ENCODE results near the gene CAGE1. TPM values are rescaled to one million over a fixed set of nuclear protein-coding genes. Genes with fewer than 3 reads are reported as not detected.

Gene CAGE1
- total and polyA plus RNA-seq, 2 experiments from 2014 or later: 0.17 TPM; not detected in 1

- TF ChIP-seq EZH2 (IDR thresholded peaks at IDR 0.05; ENCODE audit: borderline replicate concordance): no peak
- TF ChIP-seq CTCF (IDR thresholded peaks at IDR 0.05; ENCODE audit: poor library complexity): no peak
- no peak for TF ChIP-seq EZH2phosphoT487 (IDR thresholded peaks at IDR 0.05; ENCODE audit: low read depth, severe bottlenecking, unreplicated experiment)
- Histone ChIP-seq H3K27ac (no peak overlapping the region), H3K4me3 (no peak overlapping the region), H2AFZ (no peak overlapping the region), H3K4me2 (no peak overlapping the region), H3K9me2 (replicated peaks; ENCODE audit: insufficient read depth) (no peaks in the 10 kb centered on the region), H3K4me1 (ENCODE audit: insufficient read depth) (peaks cover 8% of the 10 kb centered on the region), H3K79me2 (peaks cover 85% of the 10 kb centered on the region), H3K27me3 (no peaks in the 10 kb centered on the region), H4K20me1 (ENCODE audit: insufficient read depth, poor library complexity, severe bottlenecking) (peaks cover 18% of the 10 kb centered on the region), H3K36me3 (replicated peaks; ENCODE audit: insufficient read depth, low read depth) (peaks cover 2% of the 10 kb centered on the region), H3K9me3 (ENCODE audit: low read depth) (no peaks in the 10 kb centered on the region)
- 97% methylated on average over 5 of the region's 5 CpGs for WGBS (ENCODE audit: low lambda C conversion rate, missing lambda C conversion rate)
- no peak for DNase-seq (ENCODE audit: low spot score)
These were observed 82.0 kb downstream of the CAGE1 start for GRCh38 chr6:7307533-7307932.

- no peak overlapping the region for H3K4me3 ChIP-seq
- peaks cover 67% of the 10 kb centered on the region for H3K79me2 ChIP-seq
- no peaks in the 10 kb centered on the region for H3K9me2 ChIP-seq (replicated peaks; ENCODE audit: insufficient read depth)
- no peaks in the 10 kb centered on the region for H3K27me3 ChIP-seq
- H3K36me3 ChIP-seq (replicated peaks; ENCODE audit: insufficient read depth, low read depth): peaks cover 2% of the 10 kb centered on the region
- 96% methylated on average over 1 of the region's 1 CpG for WGBS (ENCODE audit: low lambda C conversion rate, missing lambda C conversion rate)
- no peaks in the 10 kb centered on the region for H3K4me1 ChIP-seq (ENCODE audit: insufficient read depth)
- no peak overlapping the region for H3K4me2 ChIP-seq
- no peaks in the 10 kb centered on the region for H3K9me3 ChIP-seq (ENCODE audit: low read depth)
- TF ChIP-seq EZH2phosphoT487 (IDR thresholded peaks at IDR 0.05; ENCODE audit: low read depth, severe bottlenecking, unreplicated experiment) (no peak), CTCF (IDR thresholded peaks at IDR 0.05; ENCODE audit: poor library complexity) (no peak), EZH2 (IDR thresholded peaks at IDR 0.05; ENCODE audit: borderline replicate concordance) (no peak)
- H2AFZ ChIP-seq: no peak overlapping the region
- peaks cover 7% of the 10 kb centered on the region for H4K20me1 ChIP-seq (ENCODE audit: insufficient read depth, poor library complexity, severe bottlenecking)
- DNase-seq (ENCODE audit: low spot score): no peak
- no peak overlapping the region for H3K27ac ChIP-seq
These were observed 84.7 kb downstream of the CAGE1 start for GRCh38 chr6:7304821-7305220.

GRCh38 chr6:7301702-7302101, 87.8 kb downstream of the CAGE1 start:
- H3K36me3 ChIP-seq (replicated peaks; ENCODE audit: insufficient read depth, low read depth): no peaks in the 10 kb centered on the region

More at GRCh38 chr6:7301702-7302101, 87.8 kb downstream of the CAGE1 start:
- no peaks in the 10 kb centered on the region for H3K4me1 ChIP-seq (ENCODE audit: insufficient read depth)
- no peak overlapping the region for H3K4me2 ChIP-seq
- no peaks in the 10 kb centered on the region for H3K9me2 ChIP-seq (replicated peaks; ENCODE audit: insufficient read depth)
- H3K27ac ChIP-seq: no peak overlapping the region
- 81% methylated on average over 7 of the region's 7 CpGs for WGBS (ENCODE audit: low lambda C conversion rate, missing lambda C conversion rate)
- no peaks in the 10 kb centered on the region for H3K9me3 ChIP-seq (ENCODE audit: low read depth)
- no peak for TF ChIP-seq EZH2 (IDR thresholded peaks at IDR 0.05; ENCODE audit: borderline replicate concordance)
- TF ChIP-seq CTCF (IDR thresholded peaks at IDR 0.05; ENCODE audit: poor library complexity): no peak
- no peak for TF ChIP-seq EZH2phosphoT487 (IDR thresholded peaks at IDR 0.05; ENCODE audit: low read depth, severe bottlenecking, unreplicated experiment)
- no peak overlapping the region for H2AFZ ChIP-seq
- H3K79me2 ChIP-seq: peaks cover 36% of the 10 kb centered on the region
- H3K27me3 ChIP-seq: no peaks in the 10 kb centered on the region
- DNase-seq (ENCODE audit: low spot score): no peak
- H4K20me1 ChIP-seq (ENCODE audit: insufficient read depth, poor library complexity, severe bottlenecking): peaks cover 4% of the 10 kb centered on the region
- no peak overlapping the region for H3K4me3 ChIP-seq

All from hepatocyte (in vitro differentiated cells).